H1 (cell line): Measurements from ENCODE around the gene L3MBTL4. TPM values are rescaled to one million over a fixed set of nuclear protein-coding genes. Genes with fewer than 3 reads are reported as not detected.
A peak's percentile ranks its signal among the peaks of the same experiment; 100 is the strongest.

Experiments
- CTCF ChIA-PET: fragments of 300-600 bp; sonication (Branson Sonifier 250); formaldehyde crosslinking; loops from one replicate; lab custom pipeline; 2021; ENCODE audit not compliant: partially characterized antibody; lab: Charles Lee
- POLR2A ChIA-PET: fragments of 300-600 bp; sonication (Branson Sonifier 250); formaldehyde crosslinking; loops from one replicate; lab custom pipeline; 2021; ENCODE audit warnings: inconsistent platforms; ENCODE audit not compliant: partially characterized antibody; lab: Charles Lee
- DNase-seq, 2 experiments: peaks; one replicate each; pipeline versions ENCODE4 v3.0.0 to v3.0.0-alpha.2; 2010 to 2022; ENCODE audit warnings: low spot score in 2 of 2, low read depth in 1 of 2, mixed read lengths in 1 of 2
- FAIRE-seq: peaks from 2 replicates; lab custom pipeline; 2011; peaks lifted over from hg19 to GRCh38; lab: Jason Lieb, UNC
- H2AFZ ChIP-seq: 2 replicates; pipeline ENCODE4 v1.8.1; 2012; ENCODE audit warnings: low read length, inconsistent platforms
- H2AK5ac ChIP-seq: 2 replicates; pipeline ENCODE4 v1.6.1; 2013; ENCODE audit warnings: low read depth, low read length
- H2BK120ac ChIP-seq: replicated peaks from 2 replicates; pipeline ENCODE3; 2013; ENCODE audit warnings: low read depth, low read length, inconsistent platforms
- H2BK12ac ChIP-seq: 2 replicates; pipeline ENCODE4 v1.6.1; 2013; ENCODE audit warnings: low read depth, low read length
- H2BK15ac ChIP-seq: 2 replicates; pipeline ENCODE4 v1.6.1; 2013; ENCODE audit warnings: low read length
- H2BK20ac ChIP-seq: 2 replicates; pipeline ENCODE4 v1.6.1; 2013; ENCODE audit warnings: low read length
- H2BK5ac ChIP-seq: 2 replicates; pipeline ENCODE4 v1.6.1; 2013; ENCODE audit warnings: low read depth, low read length
- H3K14ac ChIP-seq: 2 replicates; pipeline ENCODE4 v1.6.1; 2013; ENCODE audit warnings: inconsistent platforms; ENCODE audit not compliant: insufficient read length
- H3K18ac ChIP-seq: 2 replicates; pipeline ENCODE4 v1.6.1; 2013; ENCODE audit warnings: low read length; ENCODE audit errors: extremely low read depth
- H3K23ac ChIP-seq: 2 replicates; pipeline ENCODE4 v1.6.1; 2013; ENCODE audit warnings: inconsistent platforms; ENCODE audit not compliant: insufficient read length
- H3K23me2 ChIP-seq: 2 replicates; pipeline ENCODE4 v1.6.1; 2013; ENCODE audit warnings: low read depth, low read length
- H3K27ac ChIP-seq: 2 replicates; pipeline ENCODE4 v1.6.1; 2011; ENCODE audit warnings: low read depth, low read length, inconsistent platforms
- H3K27me3 ChIP-seq, 4 experiments: replicated peaks in 1 of 4; 1 replicate in 1 of 4; 2 replicates in 3 of 4; pipeline versions ENCODE4 v1.6.1 to v1.8.1; 2011 to 2013; ENCODE audit warnings: low read length in 3 of 4, mild to moderate bottlenecking in 3 of 4, inconsistent platforms in 2 of 4, mixed read lengths in 2 of 4, moderate library complexity in 1 of 4; ENCODE audit not compliant: control insufficient read depth in 3 of 4, insufficient read depth in 3 of 4; ENCODE audit errors: extremely low read depth in 1 of 4
- H3K36me3 ChIP-seq, 4 experiments: 2 replicates each; pipeline versions ENCODE4 v1.6.1 to v1.8.1; 2011 to 2013; ENCODE audit warnings: mild to moderate bottlenecking in 4 of 4, low read length in 3 of 4, moderate library complexity in 2 of 4, control low read depth in 1 of 4, inconsistent platforms in 1 of 4; ENCODE audit not compliant: insufficient read depth in 4 of 4, control insufficient read depth in 2 of 4
- H3K4ac ChIP-seq: replicated peaks from 2 replicates; pipeline ENCODE3; 2013; ENCODE audit warnings: low read length, low read depth, mixed read lengths, inconsistent platforms; ENCODE audit not compliant: insufficient read length
- H3K4me1 ChIP-seq, 4 experiments: replicated peaks in 1 of 4; 1 replicate in 1 of 4; 2 replicates in 3 of 4; pipeline versions ENCODE4 v1.6.1 to v1.8.1; 2011 to 2013; ENCODE audit warnings: low read length in 3 of 4, inconsistent platforms in 2 of 4, mixed read lengths in 1 of 4; ENCODE audit not compliant: insufficient read depth in 4 of 4, control insufficient read depth in 3 of 4
- H3K4me2 ChIP-seq, 2 experiments: 2 replicates each; pipeline versions ENCODE4 v1.6.1 to v1.8.1; 2011 to 2013; ENCODE audit warnings: low read depth in 2 of 2, low read length in 2 of 2, control low read depth in 1 of 2, inconsistent platforms in 1 of 2, mild to moderate bottlenecking in 1 of 2; ENCODE audit not compliant: insufficient read depth in 1 of 2
- H3K4me3 ChIP-seq, 4 experiments: fragments of 200-600, 300-600 bp in 1 of 4; sonication (generic), shearing (Covaris generic), sonication (Bioruptor Twin) in 1 of 4; 2 replicates each; pipeline versions ENCODE4 v1.5.1 to v1.8.1; 2011 to 2016; ENCODE audit warnings: low read length in 4 of 4, low read depth in 3 of 4, control low read depth in 2 of 4, inconsistent platforms in 2 of 4, mild to moderate bottlenecking in 2 of 4, mixed read lengths in 1 of 4, moderate library complexity in 1 of 4; ENCODE audit not compliant: insufficient read depth in 2 of 4; ENCODE audit errors: extremely low read depth in 1 of 4
- H3K56ac ChIP-seq: replicated peaks from 2 replicates; pipeline ENCODE3; 2013; ENCODE audit warnings: low read depth, mild to moderate bottlenecking, mixed read lengths, low read length, inconsistent platforms; ENCODE audit not compliant: insufficient read length
- H3K79me1 ChIP-seq: 2 replicates; pipeline ENCODE4 v1.6.1; 2013; ENCODE audit warnings: low read depth, low read length, control low read depth
- H3K79me2 ChIP-seq, 2 experiments: 2 replicates each; pipeline versions ENCODE4 v1.6.1 to v1.8.1; 2012 to 2013; ENCODE audit warnings: low read length in 2 of 2, mild to moderate bottlenecking in 2 of 2, inconsistent platforms in 1 of 2; ENCODE audit not compliant: insufficient read depth in 2 of 2, control insufficient read depth in 1 of 2
- H3K9ac ChIP-seq, 4 experiments: replicated peaks in 1 of 4; 1 replicate in 1 of 4; 2 replicates in 3 of 4; pipeline versions ENCODE4 v1.6.1 to v1.8.1; 2011 to 2013; ENCODE audit warnings: low read depth in 3 of 4, low read length in 3 of 4, control low read depth in 2 of 4, mild to moderate bottlenecking in 2 of 4, moderate library complexity in 2 of 4, inconsistent platforms in 1 of 4; ENCODE audit errors: extremely low read depth in 1 of 4
- H3K9me3 ChIP-seq, 2 experiments: 2 replicates each; pipeline versions ENCODE4 v1.6.1 to v1.8.1; 2012 to 2013; ENCODE audit warnings: mild to moderate bottlenecking in 2 of 2, moderate library complexity in 2 of 2, control low read depth in 1 of 2, inconsistent platforms in 1 of 2, low read depth in 1 of 2, low read length in 1 of 2, mixed read lengths in 1 of 2; ENCODE audit not compliant: insufficient read depth in 2 of 2
- H4K20me1 ChIP-seq, 2 experiments: replicated peaks in 1 of 2; 2 replicates each; pipeline versions ENCODE3 to v1.8.1; 2011 to 2013; ENCODE audit warnings: inconsistent platforms in 2 of 2, low read length in 2 of 2, mild to moderate bottlenecking in 1 of 2; ENCODE audit not compliant: insufficient read depth in 2 of 2, control insufficient read depth in 1 of 2
- H4K5ac ChIP-seq: 2 replicates; pipeline ENCODE4 v1.6.1; 2013; ENCODE audit warnings: low read length, low read depth, mixed read lengths, inconsistent platforms; ENCODE audit not compliant: insufficient read length
- H4K8ac ChIP-seq: 2 replicates; pipeline ENCODE4 v1.8.0; 2013; ENCODE audit warnings: mild to moderate bottlenecking, moderate library complexity, low read length, inconsistent platforms; ENCODE audit not compliant: insufficient read depth; ENCODE audit errors: extremely low read depth
- H4K91ac ChIP-seq: replicated peaks from 2 replicates; pipeline ENCODE3; 2013; ENCODE audit warnings: low read length, mixed read lengths, inconsistent platforms; ENCODE audit not compliant: insufficient read length
- BACH1 ChIP-seq: IDR thresholded peaks from 2 replicates; pipeline ENCODE4 v1.6.1; 2012; ENCODE audit warnings: low read length, improper control_type of control experiment
- CREB1 ChIP-seq: IDR thresholded peaks from 2 replicates; pipeline ENCODE4 v1.6.1; 2012; ENCODE audit warnings: inconsistent platforms
- GABPA ChIP-seq: IDR thresholded peaks from 2 replicates; pipeline ENCODE4 v1.6.1; 2011; ENCODE audit warnings: mild to moderate bottlenecking, low read length, moderate library complexity, borderline replicate concordance; ENCODE audit not compliant: insufficient read depth
- KDM1A ChIP-seq: fragments of 200-600, 300-600 bp; sonication (generic); IDR thresholded peaks from 2 replicates; pipeline ENCODE4 v1.7.1; 2016; ENCODE audit warnings: mild to moderate bottlenecking, low read length, borderline replicate concordance
- NRF1 ChIP-seq: IDR thresholded peaks from 2 replicates; pipeline ENCODE4 v1.6.1; 2011; ENCODE audit warnings: mild to moderate bottlenecking, low read depth, low read length, improper control_type of control experiment
- POU5F1 ChIP-seq: IDR thresholded peaks from 2 replicates; pipeline ENCODE4 v1.6.1; 2011; ENCODE audit warnings: low read depth, mild to moderate bottlenecking, low read length, moderate library complexity
- RAD21 ChIP-seq, 2 experiments: IDR thresholded peaks in 1 of 2; conservative IDR thresholded peaks in 1 of 2; 2 replicates each; pipeline ENCODE4 v1.6.1; 2011; ENCODE audit warnings: low read depth in 2 of 2, low read length in 2 of 2, improper control_type of control experiment in 1 of 2, inconsistent platforms in 1 of 2, mild to moderate bottlenecking in 1 of 2, moderate library complexity in 1 of 2
- RXRA ChIP-seq: IDR thresholded peaks from 2 replicates; pipeline ENCODE4 v1.6.1; 2011; ENCODE audit warnings: low read depth, mild to moderate bottlenecking, low read length, moderate library complexity; ENCODE audit not compliant: insufficient read depth
- SIX5 ChIP-seq: IDR thresholded peaks from 2 replicates; pipeline ENCODE4 v1.6.1; 2011; ENCODE audit warnings: mild to moderate bottlenecking, low read depth, low read length
- TAF1 ChIP-seq: IDR thresholded peaks from 2 replicates; pipeline ENCODE4 v1.6.1; 2011; ENCODE audit warnings: mild to moderate bottlenecking, low read depth, low read length
- WGBS, 2 experiments: shearing (Covaris generic) in 1 of 2; methylation state at CpG; one replicate each; pipeline versions ENCODE4 v1.1.6 to v1.1.7; 2013 to 2015; ENCODE audit warnings: low lambda C conversion rate in 2 of 2, mixed read lengths in 2 of 2, inconsistent platforms in 1 of 2, low coverage in 1 of 2, missing lambda C conversion rate in 1 of 2; ENCODE audit not compliant: insufficient replicate concordance in 2 of 2, insufficient coverage in 1 of 2, insufficient read length in 1 of 2; ENCODE audit errors: extremely low coverage in 1 of 2, missing lambda C conversion rate in 1 of 2; 5-methylcytosine and 5-hydroxymethylcytosine counted together
- polyA plus RNA-seq, 7 experiments: library from polyadenylated mRNA; depleted of rRNA in 3 of 7; stranded (reverse) in 5 of 7; unstranded in 2 of 7; fragments of >200 nt in 5 of 7; fragments of 200-250 nt in 2 of 7; gene quantifications; 1 replicate in 5 of 7; 2 replicates in 1 of 7; 4 replicates in 1 of 7; pipeline versions ENCODE4 v1.2.1 to v1.2.3, GENCODE V29; 2011 to 2013; ENCODE audit warnings: missing spikeins in 2 of 7, mixed read lengths in 2 of 7
- total RNA-seq: library from RNA; stranded (reverse); fragmentation: NEBNext Ultra II Directional; extraction: Animal tissue kit (Norgen Biotek cat#: 25700); gene quantifications from 2 replicates; pipeline ENCODE4 v1.2.1, GENCODE V29; 2021
- TF ChIP-seq, protein P1 (sequence below), 3 experiments: IDR thresholded peaks; 1 replicate in 2 of 3; 2 replicates in 1 of 3; pipeline versions ENCODE4 v1.5.1 to v1.6.1; 2011; ENCODE audit warnings: low read length in 3 of 3, mild to moderate bottlenecking in 3 of 3, inconsistent platforms in 2 of 3, low read depth in 1 of 3, moderate library complexity in 1 of 3; ENCODE audit not compliant: insufficient read depth in 1 of 3; ENCODE audit errors: control extremely low read depth in 1 of 3

The L3MBTL4 gene
- total and polyA plus RNA-seq, 2 of the 8 experiments (the other 6 are each of a cell fraction or from before 2014, with no cell fraction given) = 1.0 to 2.1 TPM

DNA sequence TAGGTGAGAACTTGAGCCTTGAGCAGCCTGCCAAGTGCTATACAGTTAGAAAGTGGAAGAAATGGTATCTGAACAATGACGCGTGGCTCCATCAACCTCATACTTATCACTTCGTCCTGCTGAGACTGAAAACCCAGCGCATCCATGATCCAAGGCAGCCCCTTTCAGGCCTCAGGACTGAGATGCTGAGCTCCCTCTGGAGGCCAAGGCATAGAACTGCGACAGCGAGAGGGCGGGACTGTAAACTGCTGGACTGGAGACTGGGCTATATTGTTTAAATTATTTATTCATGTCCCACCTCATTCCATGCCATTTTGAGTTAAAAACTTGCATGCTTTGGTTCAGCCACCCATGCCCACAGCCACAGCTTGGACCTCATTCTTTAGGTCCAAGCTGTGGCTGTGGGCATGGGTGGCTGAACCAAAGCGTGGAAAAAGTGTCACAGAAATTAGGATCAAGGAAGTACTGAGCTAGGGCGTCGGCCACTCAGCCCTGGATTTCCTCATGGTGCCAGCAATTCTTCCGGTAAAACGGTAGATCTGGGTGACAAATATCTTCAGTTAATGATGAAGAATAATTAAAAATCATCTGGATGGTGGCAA, 195.5 kb downstream of the L3MBTL4 start:
- no peaks in the 10 kb centered on the region for H3K36me3 ChIP-seq
- no peaks in the 10 kb centered on the region for H3K27me3 ChIP-seq
- H3K23ac ChIP-seq = no peak overlapping the region
- H2BK20ac ChIP-seq = no peak overlapping the region
- H2BK12ac ChIP-seq = no peak overlapping the region
- H3K9ac ChIP-seq = no peak overlapping the region
- H3K27ac ChIP-seq = no peak overlapping the region
- no peak overlapping the region for H2AK5ac ChIP-seq
- H3K56ac ChIP-seq = no peak overlapping the region
- no peaks in the 10 kb centered on the region for H3K79me1 ChIP-seq
- no peak overlapping the region for H2AFZ ChIP-seq
- H4K5ac ChIP-seq = no peak overlapping the region
- no peak overlapping the region for H3K4me3 ChIP-seq
- H3K4me2 ChIP-seq = no peak overlapping the region
- H3K18ac ChIP-seq = no peak overlapping the region
- H3K9me3 ChIP-seq = no peaks in the 10 kb centered on the region
- no peak overlapping the region for H2BK5ac ChIP-seq
- no peak overlapping the region for H3K14ac ChIP-seq
- H3K4me1 ChIP-seq = no peaks in the 10 kb centered on the region
- POLR2A ChIA-PET = no interaction called here
- H4K91ac ChIP-seq = no peak overlapping the region
- H3K23me2 ChIP-seq = no peaks in the 10 kb centered on the region
- no peak overlapping the region for H3K4ac ChIP-seq
- no peak overlapping the region for H2BK15ac ChIP-seq
- H4K8ac ChIP-seq = no peak overlapping the region
- peak; percentile 90 for FAIRE-seq
- H2BK120ac ChIP-seq = no peak overlapping the region
- no peaks in the 10 kb centered on the region for H4K20me1 ChIP-seq
- no peaks in the 10 kb centered on the region for H3K79me2 ChIP-seq
- peak; percentile 15 to 76 for DNase-seq
- WGBS, 2 experiments = 57% methylated on average over 12 of the region's 12 CpGs; no CpG with 5 or more reads in 1 of the 2 experiments
- CTCF ChIA-PET = interaction anchor here (0.6 to 2.8 kb wide), 40 partner anchors 10 to 947 kb away, joined by 3 to 18 read pairs (median 4); no protein-coding TSS in a partner anchor
- no peak for TF ChIP-seq GABPA
- peak; percentile 88 to 94 for TF ChIP-seq RAD21 (IDR thresholded peaks at IDR 0.05 in 1 of 2, conservative IDR thresholded peaks at IDR 0.05 in 1 of 2; ENCODE audit: low read depth in 2 of 2, low read length in 2 of 2)
- TF ChIP-seq, protein P1, sequence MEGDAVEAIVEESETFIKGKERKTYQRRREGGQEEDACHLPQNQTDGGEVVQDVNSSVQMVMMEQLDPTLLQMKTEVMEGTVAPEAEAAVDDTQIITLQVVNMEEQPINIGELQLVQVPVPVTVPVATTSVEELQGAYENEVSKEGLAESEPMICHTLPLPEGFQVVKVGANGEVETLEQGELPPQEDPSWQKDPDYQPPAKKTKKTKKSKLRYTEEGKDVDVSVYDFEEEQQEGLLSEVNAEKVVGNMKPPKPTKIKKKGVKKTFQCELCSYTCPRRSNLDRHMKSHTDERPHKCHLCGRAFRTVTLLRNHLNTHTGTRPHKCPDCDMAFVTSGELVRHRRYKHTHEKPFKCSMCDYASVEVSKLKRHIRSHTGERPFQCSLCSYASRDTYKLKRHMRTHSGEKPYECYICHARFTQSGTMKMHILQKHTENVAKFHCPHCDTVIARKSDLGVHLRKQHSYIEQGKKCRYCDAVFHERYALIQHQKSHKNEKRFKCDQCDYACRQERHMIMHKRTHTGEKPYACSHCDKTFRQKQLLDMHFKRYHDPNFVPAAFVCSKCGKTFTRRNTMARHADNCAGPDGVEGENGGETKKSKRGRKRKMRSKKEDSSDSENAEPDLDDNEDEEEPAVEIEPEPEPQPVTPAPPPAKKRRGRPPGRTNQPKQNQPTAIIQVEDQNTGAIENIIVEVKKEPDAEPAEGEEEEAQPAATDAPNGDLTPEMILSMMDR (IDR thresholded peaks at IDR 0.05; ENCODE audit: control extremely low read depth in 1 of 3, insufficient read depth in 1 of 3, low read depth in 1 of 3, low read length in 3 of 3) = peak; percentile 86 to 93 (median 91)
- no peak for TF ChIP-seq POU5F1
- TF ChIP-seq SIX5 = no peak
- no peak for TF ChIP-seq KDM1A
- no peak for TF ChIP-seq TAF1
- TF ChIP-seq BACH1 = no peak
- TF ChIP-seq CREB1 = peak; percentile 22; the same call in 1 of the 2 replicates
- no peak for TF ChIP-seq RXRA
- no peak for TF ChIP-seq NRF1
